ENCODE measurements around the gene ZNF500.
"Not testable (repeated sequence)": the region's sequence is repeated elsewhere in the genome, so short reads cannot be mapped to it uniquely, and the experiment has no call there.

ZNF500 gene

DNA sequence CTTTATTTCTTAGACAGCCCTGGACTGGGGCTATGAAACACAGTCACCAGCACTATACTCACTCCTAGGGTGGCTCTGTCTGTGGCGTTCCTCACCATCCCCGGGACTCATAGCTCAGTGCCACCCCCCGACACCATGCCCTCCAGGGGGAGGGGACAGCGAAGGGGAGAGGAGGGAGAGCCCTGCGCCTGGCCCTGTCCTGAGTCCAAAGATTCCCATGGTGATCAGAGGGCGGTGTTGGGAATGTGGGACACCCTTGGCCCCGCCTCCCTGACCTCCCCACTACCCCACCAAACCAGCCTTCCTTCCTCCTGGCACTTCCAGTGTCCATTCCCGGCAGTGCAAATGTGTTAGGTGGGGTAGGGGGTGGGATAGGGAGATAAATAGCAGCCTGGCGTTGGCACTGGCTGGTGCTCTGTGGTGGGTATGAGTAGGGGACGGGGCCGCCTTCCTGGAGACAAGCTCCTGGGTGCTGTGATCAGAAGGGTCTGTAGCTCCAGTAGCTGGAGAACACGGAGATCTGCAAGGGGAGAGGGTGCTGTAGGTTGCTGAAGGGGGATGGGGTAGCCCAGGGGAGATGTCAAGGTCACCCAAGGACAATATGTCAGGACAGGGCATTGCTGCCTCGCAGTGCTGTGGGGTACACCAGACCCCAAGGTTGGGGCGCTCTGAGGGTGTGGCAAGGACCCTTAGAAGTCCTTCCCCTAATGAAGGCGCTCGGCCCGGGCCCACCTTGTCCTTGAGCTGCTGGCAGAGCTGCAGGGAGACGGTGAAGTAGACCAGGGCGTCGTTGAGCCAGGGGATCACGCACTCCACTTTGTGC lies 30.2 kb upstream of the ZNF500 start:
- DNase-seq (ENCODE audit: low spot score): no peak

- DNase-seq (ENCODE audit: low spot score): no peak
Observed at GRCh38 chr16:4795828-4796572, 29.0 kb upstream of the ZNF500 start.

- no peak for DNase-seq (ENCODE audit: low spot score)
Observed at GRCh38 chr16:4795181-4795827, 28.3 kb upstream of the ZNF500 start, which contains the start of gene SMIM22. TSS of gene SMIM22 (plus strand) at chr16:4795369. CDS start at chr16:4795735, 366 bp downstream.

DNA sequence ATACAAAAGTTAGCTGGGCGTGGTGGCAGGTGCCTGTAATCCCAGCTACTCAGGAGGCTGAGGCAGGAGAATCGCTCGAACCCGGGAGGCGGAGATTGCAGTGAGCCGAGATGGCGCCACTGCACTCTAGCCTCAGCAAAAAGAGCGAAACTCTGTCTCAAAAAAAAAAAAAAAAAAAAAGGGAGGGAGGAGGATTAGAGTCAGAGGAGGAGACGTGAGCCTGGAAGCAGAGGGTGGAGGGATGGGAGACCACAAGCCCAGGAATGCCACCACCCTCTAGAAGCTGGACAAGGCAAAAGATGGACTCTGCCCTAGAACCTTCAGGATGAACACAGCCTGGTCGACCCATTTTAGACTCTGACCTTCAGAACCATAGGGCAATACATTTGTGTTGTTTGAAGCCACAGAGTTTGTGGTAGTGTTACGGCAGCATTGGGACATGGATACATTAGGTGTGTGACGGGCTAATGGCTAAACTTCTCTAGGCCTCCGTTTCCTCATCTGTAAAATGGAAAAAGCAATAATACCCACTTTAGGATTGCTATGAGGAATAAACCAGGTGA lies 26.1 kb upstream of the ZNF500 start:
- no peak for DNase-seq (ENCODE audit: low spot score)

DNA sequence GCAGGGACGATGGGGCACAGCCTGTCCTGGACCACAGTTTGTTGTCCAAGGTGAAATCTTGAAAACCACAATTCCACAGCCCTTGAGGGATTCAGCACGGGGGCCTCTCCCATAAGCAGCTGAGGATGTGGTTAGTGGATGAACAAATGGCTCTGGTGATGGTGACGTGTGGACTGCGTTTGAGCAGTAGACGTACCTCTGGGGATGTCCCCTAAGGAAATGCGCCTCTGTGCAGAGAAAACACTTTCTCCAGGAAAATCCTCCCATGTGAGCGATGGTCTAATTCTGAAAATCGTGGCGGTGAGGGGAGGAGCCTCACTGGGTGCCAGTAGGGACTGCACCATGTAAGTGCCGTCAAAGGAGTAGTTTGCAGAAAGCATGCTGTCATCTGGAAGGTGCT lies 23.9 kb upstream of the ZNF500 start:
- DNase-seq (ENCODE audit: low spot score): no peak

DNA sequence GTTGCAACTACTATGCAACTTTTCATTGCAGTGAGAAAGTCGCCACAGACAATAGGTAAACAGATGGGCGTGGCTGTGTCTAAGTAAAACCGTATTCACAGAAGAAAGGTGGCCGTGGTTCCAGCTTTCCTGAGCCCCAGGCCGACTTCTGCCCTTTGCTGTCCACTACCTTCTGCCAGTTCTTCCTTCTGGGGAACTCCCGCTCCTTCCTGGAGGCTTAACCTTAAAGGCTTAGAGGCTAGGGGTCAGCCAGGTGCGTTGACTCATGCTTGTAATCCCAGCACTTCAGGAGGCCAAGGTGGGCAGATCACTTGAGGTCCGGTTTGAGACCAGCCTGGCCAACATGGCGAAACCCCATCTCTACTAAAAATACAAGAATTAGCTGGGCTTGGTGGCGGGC lies 23.3 kb upstream of the ZNF500 start:
- no peak for DNase-seq (ENCODE audit: low spot score)

DNA sequence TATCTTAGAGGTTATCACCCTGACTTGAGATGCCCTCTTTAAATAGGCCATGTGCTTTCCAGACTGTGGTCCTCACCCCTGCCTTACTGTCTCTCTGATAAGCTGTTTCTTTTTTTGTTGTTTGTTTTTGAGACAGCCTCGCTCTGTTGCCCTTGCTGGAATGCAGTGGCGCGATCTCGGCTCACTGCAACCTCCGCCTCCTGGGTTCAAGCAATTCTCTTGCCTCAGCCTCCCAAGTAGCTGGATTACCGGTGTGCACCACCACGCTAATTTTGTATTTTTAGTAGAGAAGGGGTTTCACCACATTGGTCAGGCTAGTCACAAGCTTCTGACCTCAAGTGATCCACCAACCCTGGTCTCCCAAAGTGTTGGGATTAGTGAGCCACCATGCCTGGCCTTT lies 21.9 kb upstream of the ZNF500 start:
- DNase-seq (ENCODE audit: low spot score): no peak

GRCh38 chr16:4788489-4788889 lies 21.5 kb upstream of the ZNF500 start:
- DNase-seq (ENCODE audit: low spot score): no peak

- DNase-seq (ENCODE audit: low spot score): no peak
Observed at GRCh38 chr16:4787627-4788482, 20.9 kb upstream of the ZNF500 start, which contains the start of gene SEPTIN12. TSS of gene SEPTIN12 (minus strand) at chr16:4788345. CDS start at chr16:4787645, 700 bp downstream.

DNA sequence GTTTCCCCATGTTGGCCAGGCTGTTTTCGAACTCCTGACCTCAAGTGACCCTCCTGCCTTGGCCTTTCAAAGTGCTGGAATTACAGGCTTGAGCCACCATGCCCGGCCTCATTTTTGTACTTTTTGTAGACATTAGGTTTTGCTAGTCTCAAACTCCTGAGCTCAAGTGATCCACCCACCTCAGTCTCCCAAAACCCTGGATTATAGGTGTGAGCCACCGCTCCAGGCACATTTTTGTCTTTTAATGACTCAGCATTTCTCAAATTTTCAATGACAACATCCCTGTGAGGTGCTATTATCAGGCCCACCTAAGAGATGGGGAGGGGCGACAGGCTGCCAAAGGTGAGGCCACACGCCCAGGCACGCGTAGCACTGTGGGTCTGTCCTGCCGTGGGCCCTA lies 20.1 kb upstream of the ZNF500 start:
- DNase-seq (ENCODE audit: low spot score): no peak

GRCh38 chr16:4785758-4786433 lies 18.9 kb upstream of the ZNF500 start:
- DNase-seq (ENCODE audit: low spot score): no peak

- DNase-seq (ENCODE audit: low spot score): not testable (repeated sequence)
Observed at GRCh38 chr16:4784444-4784987, 17.6 kb upstream of the ZNF500 start.

GRCh38 chr16:4783951-4784336 lies 17.0 kb upstream of the ZNF500 start:
- no peak for DNase-seq (ENCODE audit: low spot score)

- DNase-seq (ENCODE audit: low spot score): no peak
Observed at GRCh38 chr16:4783251-4783950, 16.4 kb upstream of the ZNF500 start.

- DNase-seq (ENCODE audit: low spot score): no peak
Observed at GRCh38 chr16:4780235-4780634, 13.3 kb upstream of the ZNF500 start.

GRCh38 chr16:4778050-4778392 lies 11.1 kb upstream of the ZNF500 start:
- no peak for DNase-seq (ENCODE audit: low spot score)

GRCh38 chr16:4777339-4778049 lies 10.5 kb upstream of the ZNF500 start:
- DNase-seq (ENCODE audit: low spot score): no peak

DNA sequence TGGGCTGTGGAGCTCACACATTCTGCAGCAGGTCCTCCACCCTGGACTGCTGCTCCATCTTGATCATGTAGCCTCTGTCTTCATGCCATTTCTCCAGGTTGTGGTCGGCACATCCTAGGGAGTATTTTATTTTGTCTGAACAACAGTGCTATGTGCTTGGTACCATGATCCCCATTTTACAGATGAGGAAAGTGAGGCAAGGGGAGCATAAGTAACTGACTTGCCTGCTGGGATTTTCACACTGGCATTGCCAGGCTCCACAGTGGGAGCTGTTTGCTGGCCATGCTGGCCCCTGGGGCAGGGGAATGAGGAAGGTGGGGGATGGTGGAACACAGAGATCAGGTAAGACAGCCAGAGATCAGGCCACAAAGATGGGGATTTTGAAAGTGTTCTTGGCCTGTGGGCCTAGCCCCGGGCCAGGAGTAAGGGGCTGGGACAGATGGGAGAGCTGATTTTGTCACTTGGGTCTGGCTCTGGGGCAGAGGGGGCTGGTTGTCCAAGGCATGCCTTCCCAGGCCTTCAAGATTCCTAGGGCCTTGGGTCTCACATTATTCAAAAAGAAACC lies 9.3 kb upstream of the ZNF500 start:
- DNase-seq (ENCODE audit: low spot score): no peak

- DNase-seq (ENCODE audit: low spot score): no peak
Observed at GRCh38 chr16:4775005-4775404, 8.0 kb upstream of the ZNF500 start.

All from NAMALWA (cell line).